ENCODE results near the gene MACROH2A1.

The MACROH2A1 gene

DNA sequence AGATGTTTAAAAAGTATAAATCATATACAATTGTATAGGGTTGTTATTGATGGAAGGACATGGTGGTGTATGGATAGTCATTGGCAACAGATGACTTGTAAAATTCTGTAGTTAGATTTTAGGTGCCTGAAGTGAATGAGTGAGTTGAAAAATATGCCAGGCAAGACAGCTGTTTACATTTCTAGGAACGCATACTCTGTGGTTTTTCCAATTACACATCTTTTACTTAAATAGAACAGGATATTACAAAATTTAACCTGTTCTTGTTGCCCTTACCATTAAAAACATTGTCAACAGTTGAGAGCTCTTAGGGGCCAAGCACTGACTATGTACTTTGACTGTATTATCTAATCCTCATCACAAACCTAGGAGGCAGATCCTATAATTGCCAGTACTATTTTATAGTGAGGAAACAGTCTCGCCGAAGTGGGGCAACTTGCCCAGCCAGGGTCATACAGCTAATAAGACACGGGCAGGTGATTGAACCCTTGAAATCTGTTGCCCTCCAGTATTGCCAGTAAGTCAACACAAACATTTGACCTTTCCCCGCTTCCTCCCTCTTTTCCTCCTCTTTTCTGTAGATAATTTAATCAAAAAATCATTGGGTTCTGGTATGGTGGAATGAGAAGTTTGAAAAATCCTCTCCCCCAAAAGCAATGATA is 88.6 kb downstream of the MACROH2A1 start:
- DNase-seq, result no peak

GRCh38 chr5:135309391-135310327 is 89.4 kb downstream of the MACROH2A1 start:
- no peak for DNase-seq

DNA sequence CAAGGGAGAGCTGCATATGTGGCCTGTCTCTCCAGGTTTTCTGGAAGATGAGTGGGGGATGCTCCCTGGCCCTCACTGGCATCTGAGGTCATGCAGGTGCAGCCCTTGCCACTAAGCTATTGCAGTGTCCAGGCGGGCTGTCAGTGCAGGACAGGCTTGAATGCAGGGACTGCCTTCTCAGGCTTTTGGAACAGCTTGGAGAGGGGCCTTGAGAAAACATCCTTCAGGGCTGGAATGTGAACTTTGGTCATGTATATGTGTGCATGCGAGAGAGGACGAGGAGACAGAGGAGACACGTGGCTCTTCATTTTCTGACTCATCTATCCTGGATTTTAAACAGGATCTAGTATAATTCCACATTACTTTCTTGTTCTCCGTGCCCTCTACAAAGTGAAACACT is 90.3 kb downstream of the MACROH2A1 start:
- no peak for DNase-seq

DNA sequence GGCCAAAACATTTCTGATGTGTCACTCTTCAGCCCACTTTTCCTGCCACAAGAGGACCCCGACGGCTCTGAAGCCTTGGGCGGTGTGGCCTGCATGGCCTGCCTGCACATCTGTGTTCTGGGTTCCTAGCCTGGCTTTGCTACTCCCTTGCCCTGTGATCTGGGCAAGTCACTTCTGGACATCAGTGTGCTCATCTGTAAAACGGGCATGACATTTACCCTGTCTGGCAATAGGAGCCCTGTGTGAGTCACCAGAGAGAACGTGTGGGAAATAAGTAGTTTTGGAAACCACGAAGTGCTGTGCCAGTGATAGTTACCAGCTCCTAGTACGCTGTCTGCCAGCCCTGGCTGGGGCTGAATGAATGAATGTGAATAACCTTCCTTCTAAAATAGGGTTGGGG is 90.8 kb downstream of the MACROH2A1 start:
- DNase-seq, result no peak

- no peak for DNase-seq
These were observed 91.7 kb downstream of the MACROH2A1 start for GRCh38 chr5:135307143-135307903.

GRCh38 chr5:135306557-135306956 is 92.5 kb downstream of the MACROH2A1 start:
- DNase-seq, result no peak

GRCh38 chr5:135304352-135305221 is 94.4 kb downstream of the MACROH2A1 start:
- DNase-seq, result no peak

DNA sequence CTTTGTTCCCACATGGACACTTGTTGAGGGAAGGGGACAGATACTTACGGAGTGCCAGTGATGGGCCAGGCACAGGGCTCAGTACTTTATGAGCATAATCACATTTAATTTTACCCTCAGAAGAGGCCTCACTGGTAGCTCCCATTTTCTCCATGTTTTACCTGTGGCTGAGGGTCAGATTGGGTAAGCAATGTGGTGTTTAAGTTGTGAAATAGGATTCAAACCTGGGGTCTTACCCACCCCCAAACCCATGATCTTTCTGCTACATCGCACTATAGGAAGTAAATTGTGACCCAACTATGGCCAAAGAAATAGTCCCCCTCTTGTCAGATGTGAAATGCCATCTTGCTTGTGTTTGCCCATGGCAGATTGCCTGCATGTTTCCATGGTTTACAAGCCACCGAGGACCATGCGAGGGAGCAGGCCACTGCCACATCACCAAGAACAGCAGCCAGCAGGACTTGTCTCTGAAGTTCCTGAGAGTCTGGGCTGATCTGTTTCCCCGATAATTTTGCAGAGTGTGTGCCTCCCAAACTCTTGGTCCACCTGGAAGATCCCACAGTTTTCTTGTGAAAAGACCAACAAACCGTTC is 95.4 kb downstream of the MACROH2A1 start:
- no peak for DNase-seq

GRCh38 chr5:135296900-135297816 is 101.9 kb downstream of the MACROH2A1 start:
- no peak for DNase-seq

DNA sequence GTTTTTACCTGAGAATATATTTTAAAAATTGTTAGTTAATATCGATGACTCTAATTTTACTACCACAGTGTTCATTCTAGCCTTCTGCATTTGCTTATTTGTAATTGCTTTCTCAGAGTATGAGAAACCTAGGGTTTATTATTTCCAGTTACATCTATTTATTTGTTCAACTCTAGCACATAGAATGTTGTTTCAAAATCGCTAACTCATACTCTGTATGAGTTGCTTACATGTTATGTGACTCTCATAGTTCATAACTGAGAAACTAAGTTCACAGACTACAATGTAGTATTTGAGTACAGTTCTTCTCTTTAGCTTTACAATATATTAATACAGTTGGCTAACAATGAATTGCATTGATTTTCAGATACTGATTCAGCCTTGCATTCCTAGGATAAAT is 103.2 kb downstream of the MACROH2A1 start:
- no peak for DNase-seq

DNA sequence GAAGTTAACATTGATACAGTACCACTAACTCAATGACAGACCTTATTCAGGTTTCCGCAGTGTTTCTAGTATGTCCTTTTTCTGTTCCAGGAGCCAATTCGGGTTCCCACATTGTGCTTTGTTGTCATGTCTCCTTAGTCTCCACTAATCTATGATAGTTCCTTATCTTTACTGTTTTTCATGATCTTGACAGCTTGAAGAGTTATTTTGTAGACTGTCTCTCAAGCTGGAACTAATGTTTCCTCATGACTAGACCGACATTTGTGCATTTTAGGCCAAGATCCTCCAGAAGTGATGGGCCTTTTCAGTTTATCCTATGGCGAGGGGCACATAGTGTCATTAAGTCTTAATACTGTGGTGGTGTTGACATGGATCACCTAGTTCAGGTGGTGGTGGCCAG is 104.2 kb downstream of the MACROH2A1 start:
- no peak for DNase-seq

DNA sequence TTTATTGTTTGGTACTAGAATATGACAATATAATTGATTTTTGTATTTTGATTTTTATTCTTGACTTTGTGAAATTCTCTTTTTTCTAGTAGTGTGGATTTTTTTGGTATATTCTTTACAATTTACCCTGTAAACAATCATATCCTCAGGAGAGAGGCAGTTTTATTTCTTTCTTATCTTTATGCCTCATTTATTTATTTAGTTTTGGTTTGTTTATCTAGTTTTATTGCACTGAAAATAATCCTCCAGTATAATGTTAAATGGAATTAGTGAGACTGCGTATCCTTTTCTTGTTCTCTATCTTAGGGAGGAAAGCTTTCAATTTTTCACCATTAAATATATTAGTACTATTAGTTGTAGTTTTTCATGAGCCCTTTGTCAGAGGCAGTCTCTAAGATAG is 109.4 kb downstream of the MACROH2A1 start:
- no peak for DNase-seq

- DNase-seq, result no peak
These were observed 111.5 kb downstream of the MACROH2A1 start for GRCh38 chr5:135287551-135287950.

Measured in NCI-H1048 (cell line).